LoVo (cell line): ENCODE data around the gene SLC7A1.

Source experiments
- DNase-seq: peaks from one replicate; pipeline ENCODE4 v3.0.0-alpha.2; 2016; ENCODE audit warnings: low spot score

SLC7A1 gene

GRCh38 chr13:29561918-29562317 is 33.6 kb downstream of the SLC7A1 start:
- no peak for DNase-seq

GRCh38 chr13:29556742-29557141 is 38.7 kb downstream of the SLC7A1 start:
- DNase-seq = no peak

GRCh38 chr13:29551214-29551613 is 44.3 kb downstream of the SLC7A1 start:
- no peak for DNase-seq

- no peak for DNase-seq
Measured at GRCh38 chr13:29550430-29550988, 45.0 kb downstream of the SLC7A1 start.

GRCh38 chr13:29548722-29549121 is 46.8 kb downstream of the SLC7A1 start:
- no peak for DNase-seq

- DNase-seq = no peak
Measured at GRCh38 chr13:29547153-29547552, 48.3 kb downstream of the SLC7A1 start.

GRCh38 chr13:29546662-29547061 is 48.8 kb downstream of the SLC7A1 start:
- no peak for DNase-seq

GRCh38 chr13:29545988-29546387 is 49.5 kb downstream of the SLC7A1 start:
- no peak for DNase-seq

- no peak for DNase-seq
Measured at GRCh38 chr13:29543230-29544215, 52.0 kb downstream of the SLC7A1 start.

GRCh38 chr13:29542381-29542780 is 53.1 kb downstream of the SLC7A1 start:
- DNase-seq = no peak

- no peak for DNase-seq
Measured at GRCh38 chr13:29541400-29541799, 54.1 kb downstream of the SLC7A1 start.

- no peak for DNase-seq
Measured at GRCh38 chr13:29540799-29541198, 54.7 kb downstream of the SLC7A1 start.

GRCh38 chr13:29540334-29540733 is 55.2 kb downstream of the SLC7A1 start:
- DNase-seq = no peak

- no peak for DNase-seq
Measured at GRCh38 chr13:29539856-29540255, 55.6 kb downstream of the SLC7A1 start.

GRCh38 chr13:29538652-29539040 is 56.8 kb downstream of the SLC7A1 start:
- DNase-seq = no peak

- DNase-seq = no peak
Measured at GRCh38 chr13:29537736-29538651, 57.5 kb downstream of the SLC7A1 start.

GRCh38 chr13:29536853-29537252 is 58.6 kb downstream of the SLC7A1 start:
- DNase-seq = no peak

- DNase-seq = no peak
Measured at GRCh38 chr13:29535663-29536655, 59.5 kb downstream of the SLC7A1 start.

GRCh38 chr13:29534083-29534482 is 61.4 kb downstream of the SLC7A1 start:
- DNase-seq = no peak

GRCh38 chr13:29532821-29533220 is 62.7 kb downstream of the SLC7A1 start:
- DNase-seq = no peak

GRCh38 chr13:29532116-29532515 is 63.4 kb downstream of the SLC7A1 start:
- DNase-seq = no peak
